KOPT-K1 (cell line): ENCODE data around the gene CDH19.

Experiments used
- H3K27ac ChIP-seq: fragments of 200-600 bp; sonication (generic); 2 replicates; pipeline ENCODE4 v1.5.1; 2016; ENCODE audit warnings: antibody characterized with exemption, mild to moderate bottlenecking, low read depth, low read length; ENCODE audit not compliant: poor library complexity, severe bottlenecking
- H3K36me3 ChIP-seq: fragments of 200-600 bp; sonication (generic); 2 replicates; pipeline ENCODE4 v1.5.1; 2017; ENCODE audit warnings: antibody characterized with exemption, mild to moderate bottlenecking, low read length, moderate library complexity; ENCODE audit not compliant: insufficient read depth
- H3K9me3 ChIP-seq: fragments of 200-600 bp; sonication (generic); 2 replicates; pipeline ENCODE4 v1.5.1; 2017; ENCODE audit warnings: antibody characterized with exemption, low read length, mild to moderate bottlenecking; ENCODE audit not compliant: insufficient read depth, poor library complexity, severe bottlenecking

Gene CDH19

GRCh38 chr18:66603941-66604627, at the start of gene CDH19:
Gene CDH19 (minus strand): TSS chr18:66604090. CDS start chr18:66572204, 31,886 bp downstream.
- no peaks in the 10 kb centered on the region for H3K36me3 ChIP-seq
- H3K9me3 ChIP-seq, result no peaks in the 10 kb centered on the region
- H3K27ac ChIP-seq, result no peak within 1 kb of the TSS

GRCh38 chr18:66647671-66648070, 43.8 kb upstream of the CDH19 start:
- Histone ChIP-seq H3K9me3 (no peaks in the 10 kb centered on the region), H3K36me3 (no peaks in the 10 kb centered on the region), H3K27ac (no peak overlapping the region)

DNA sequence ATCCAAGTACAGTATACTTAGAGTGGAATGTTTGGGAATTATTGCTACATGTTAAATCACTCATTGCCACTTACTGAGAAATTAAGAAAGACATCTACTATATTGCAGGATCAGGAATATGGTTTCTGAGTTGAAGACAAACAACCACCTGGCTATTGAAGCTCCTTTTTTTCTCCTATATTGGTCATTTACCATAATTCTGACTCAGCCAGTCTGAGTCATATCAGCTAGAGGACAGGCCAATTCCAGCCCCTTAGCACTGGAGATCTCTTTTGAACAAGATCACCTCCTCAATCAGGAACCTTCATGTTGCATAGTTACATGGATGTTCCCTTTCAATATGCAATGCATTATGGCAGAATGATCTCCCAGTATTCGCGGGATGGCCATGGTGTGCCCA, 42.7 kb upstream of the CDH19 start:
- Histone ChIP-seq H3K36me3 (no peaks in the 10 kb centered on the region), H3K27ac (no peak overlapping the region), H3K9me3 (no peaks in the 10 kb centered on the region)

DNA sequence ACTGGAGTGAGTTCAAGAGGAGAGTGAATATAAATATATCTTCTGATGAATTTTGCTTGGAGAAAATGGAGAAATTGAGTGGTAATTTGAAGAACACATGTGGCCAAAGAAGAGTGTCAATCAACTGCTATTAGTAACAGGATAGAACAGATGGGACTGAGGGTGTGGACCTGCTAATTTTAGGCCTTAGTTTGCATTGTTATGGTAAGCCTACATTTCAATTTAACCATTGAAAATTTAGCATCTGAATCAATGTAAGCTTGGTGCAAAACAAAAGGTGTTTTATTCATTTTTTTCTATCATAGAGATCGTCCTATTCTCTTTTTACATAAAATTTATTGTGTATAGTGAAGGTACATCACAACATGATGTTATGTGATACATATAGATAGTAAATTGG, 42.1 kb upstream of the CDH19 start:
- no peak overlapping the region for H3K27ac ChIP-seq
- H3K36me3 ChIP-seq, result no peaks in the 10 kb centered on the region
- no peaks in the 10 kb centered on the region for H3K9me3 ChIP-seq

GRCh38 chr18:66641056-66641455, 37.2 kb upstream of the CDH19 start:
- Histone ChIP-seq H3K27ac (no peak overlapping the region), H3K36me3 (no peaks in the 10 kb centered on the region), H3K9me3 (no peaks in the 10 kb centered on the region)

DNA sequence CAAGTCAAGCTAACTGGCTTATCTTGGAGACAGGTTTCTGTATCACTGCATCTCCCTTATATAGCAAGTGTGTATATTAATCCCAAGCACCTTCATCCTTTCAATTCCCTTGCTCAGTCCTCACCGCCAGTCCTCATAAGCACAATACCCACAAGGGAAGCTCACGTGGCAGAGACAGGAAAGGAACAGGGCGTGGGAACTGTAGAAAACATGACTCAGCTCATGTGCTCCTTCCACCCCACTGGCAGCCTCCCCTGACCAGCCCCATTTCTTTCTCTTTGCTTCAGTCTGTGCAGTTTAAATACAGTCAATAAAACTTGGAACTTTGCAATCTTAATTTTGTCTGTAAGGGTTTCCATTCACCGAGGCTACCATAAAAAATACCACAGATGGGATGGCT, 36.5 kb upstream of the CDH19 start:
- Histone ChIP-seq H3K9me3 (no peaks in the 10 kb centered on the region), H3K36me3 (no peaks in the 10 kb centered on the region), H3K27ac (no peak overlapping the region)

DNA sequence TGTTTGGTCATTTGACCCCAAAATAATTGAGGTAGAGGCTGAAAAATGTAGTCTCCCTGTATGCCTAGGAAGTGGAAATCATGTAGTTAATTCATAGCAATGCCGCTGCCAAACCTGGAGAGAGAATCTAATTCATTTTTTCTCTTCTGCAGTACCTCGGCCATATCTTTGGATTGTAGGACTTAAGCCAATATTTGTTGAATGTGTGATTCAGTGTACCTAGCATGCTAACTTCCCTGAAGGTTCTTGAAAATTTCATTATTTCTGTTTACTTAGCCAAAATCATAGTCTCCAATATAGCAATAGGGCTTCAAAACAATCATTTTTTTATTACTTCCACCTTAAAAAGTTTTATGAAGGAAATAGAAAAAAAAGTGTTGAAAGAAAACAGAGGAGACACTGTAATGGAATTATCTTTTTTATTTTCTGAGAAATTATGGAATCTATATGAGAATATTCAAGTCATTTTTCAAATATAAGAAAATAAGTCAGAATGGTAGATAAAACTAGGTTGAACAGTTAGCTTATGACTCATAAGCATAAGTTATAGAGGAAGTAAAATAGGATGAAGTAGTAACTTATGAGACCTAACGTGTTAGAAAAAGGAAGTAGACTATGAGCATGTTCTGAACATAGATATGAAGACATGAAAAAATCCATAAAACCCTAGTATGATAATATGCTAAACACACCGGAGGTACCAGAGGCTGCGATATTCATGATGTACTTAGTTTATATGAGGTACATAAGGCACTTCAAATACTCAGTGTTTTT, 35.2 kb upstream of the CDH19 start:
- Histone ChIP-seq H3K27ac (no peak overlapping the region), H3K9me3 (no peaks in the 10 kb centered on the region), H3K36me3 (no peaks in the 10 kb centered on the region)

- Histone ChIP-seq H3K9me3 (no peaks in the 10 kb centered on the region), H3K36me3 (no peaks in the 10 kb centered on the region), H3K27ac (no peak overlapping the region)
Measured at GRCh38 chr18:66635342-66635741, 31.5 kb upstream of the CDH19 start.

- H3K36me3 ChIP-seq, result no peaks in the 10 kb centered on the region
- H3K9me3 ChIP-seq, result no peaks in the 10 kb centered on the region
- H3K27ac ChIP-seq, result no peak overlapping the region
Measured at GRCh38 chr18:66632756-66633155, 28.9 kb upstream of the CDH19 start.

DNA sequence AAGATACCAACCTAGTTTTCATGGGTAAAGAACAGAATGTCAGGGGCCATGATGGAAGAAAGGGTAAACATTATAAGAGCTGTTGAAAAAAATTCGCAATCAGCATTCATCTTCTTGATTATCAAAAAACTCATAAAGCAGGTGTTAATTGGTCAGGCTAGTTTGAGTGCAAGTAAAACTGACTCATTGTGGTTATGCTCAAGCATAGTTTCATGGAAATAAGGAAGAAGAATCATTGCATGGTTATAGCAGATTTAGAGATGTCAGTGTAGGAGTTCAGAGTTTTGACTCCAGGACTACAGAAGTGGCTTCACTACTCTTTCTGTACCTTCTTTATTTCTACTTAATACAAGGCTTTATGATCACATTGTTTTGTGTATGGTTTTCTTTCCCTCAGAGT, 26.9 kb upstream of the CDH19 start:
- no peak overlapping the region for H3K27ac ChIP-seq
- no peaks in the 10 kb centered on the region for H3K9me3 ChIP-seq
- H3K36me3 ChIP-seq, result no peaks in the 10 kb centered on the region

DNA sequence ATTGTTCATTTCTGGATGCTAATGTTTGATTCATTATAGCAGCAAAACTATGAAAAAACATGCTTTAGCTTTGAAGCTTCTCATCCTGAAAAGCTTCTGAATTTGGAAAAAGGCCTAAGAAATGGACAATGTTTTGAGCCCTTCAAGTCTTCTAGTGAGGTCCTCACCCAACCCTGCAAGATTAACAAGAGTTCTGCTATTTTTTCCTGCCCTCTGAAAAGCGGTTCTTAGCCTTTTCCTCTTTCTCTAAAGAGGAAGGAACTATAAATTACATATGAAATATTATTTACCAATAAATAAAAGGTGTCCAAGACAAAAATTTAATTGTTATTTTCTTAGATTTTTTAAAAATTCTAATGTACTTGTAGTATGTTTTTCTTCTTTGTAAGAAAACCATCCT, 19.9 kb upstream of the CDH19 start:
- H3K36me3 ChIP-seq, result no peaks in the 10 kb centered on the region
- no peaks in the 10 kb centered on the region for H3K9me3 ChIP-seq
- no peak overlapping the region for H3K27ac ChIP-seq

GRCh38 chr18:66621816-66622576, 18.1 kb upstream of the CDH19 start:
- no peaks in the 10 kb centered on the region for H3K9me3 ChIP-seq
- no peaks in the 10 kb centered on the region for H3K36me3 ChIP-seq
- no peak overlapping the region for H3K27ac ChIP-seq

- Histone ChIP-seq H3K36me3 (no peaks in the 10 kb centered on the region), H3K9me3 (no peaks in the 10 kb centered on the region), H3K27ac (no peak overlapping the region)
Measured at GRCh38 chr18:66616523-66616983, 12.7 kb upstream of the CDH19 start.

GRCh38 chr18:66615176-66615575, 11.3 kb upstream of the CDH19 start:
- H3K9me3 ChIP-seq, result no peaks in the 10 kb centered on the region
- H3K27ac ChIP-seq, result no peak overlapping the region
- no peaks in the 10 kb centered on the region for H3K36me3 ChIP-seq

- Histone ChIP-seq H3K27ac (no peak overlapping the region), H3K9me3 (no peaks in the 10 kb centered on the region), H3K36me3 (no peaks in the 10 kb centered on the region)
Measured at GRCh38 chr18:66607632-66608031, 3.7 kb upstream of the CDH19 start.
